Stimulated activated CD8-positive, alpha-beta memory T cell treated with anti-CD3 and anti-CD28 coated beads, Interleukin-15, amount 100 ng/mL, for 24 hours (primary cell): ENCODE results near the gene TUBAL3.
A peak's percentile ranks its signal among the peaks of the same experiment; 100 is the strongest.
"Not testable (repeated sequence)": the region's sequence is repeated elsewhere in the genome, so short reads cannot be mapped to it uniquely, and the experiment has no call there.

Experiments used
- DNase-seq: peaks from one replicate; pipeline ENCODE4 v3.0.0-alpha.2; 2020; ENCODE audit warnings: low read depth

Gene TUBAL3

GRCh38 chr10:5423771-5424170 is 19.1 kb upstream of the TUBAL3 start:
- no peak for DNase-seq

GRCh38 chr10:5419466-5420094 is 15.0 kb upstream of the TUBAL3 start:
- no peak for DNase-seq

- DNase-seq = no peak
Measured at GRCh38 chr10:5418584-5418983, 14.0 kb upstream of the TUBAL3 start.

GRCh38 chr10:5416981-5417380 is 12.4 kb upstream of the TUBAL3 start:
- no peak for DNase-seq

- no peak for DNase-seq
Measured at GRCh38 chr10:5413012-5413938, 8.6 kb upstream of the TUBAL3 start.

GRCh38 chr10:5412277-5412941 is 7.8 kb upstream of the TUBAL3 start, which contains the start of gene NET1:
TSS of gene NET1 (plus strand) at chr10:5412557. CDS start at chr10:5412693, 136 bp downstream.
- DNase-seq = peak; percentile 52

- DNase-seq = no peak
Measured at GRCh38 chr10:5411941-5412276, 7.3 kb upstream of the TUBAL3 start.

DNA sequence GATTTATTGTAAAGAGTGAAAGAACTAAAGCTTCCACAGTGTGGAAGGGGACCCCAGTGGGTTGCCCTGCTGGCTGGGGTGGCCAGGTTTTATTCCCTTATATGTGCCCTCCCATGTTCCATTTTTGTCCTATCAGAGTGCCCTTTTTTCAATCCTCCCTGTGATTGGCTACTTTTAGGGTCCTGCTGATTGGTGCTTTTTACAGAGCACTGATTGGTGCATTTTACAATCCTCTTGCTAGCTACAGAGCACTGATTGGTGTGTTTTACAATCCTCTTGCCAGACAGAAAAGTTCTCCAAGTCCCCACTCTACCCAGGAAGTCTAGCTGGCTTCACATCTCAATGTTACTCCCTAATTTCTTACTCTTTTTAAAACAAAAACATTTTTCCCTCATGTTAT is 6.2 kb upstream of the TUBAL3 start:
- not testable (repeated sequence) for DNase-seq

DNA sequence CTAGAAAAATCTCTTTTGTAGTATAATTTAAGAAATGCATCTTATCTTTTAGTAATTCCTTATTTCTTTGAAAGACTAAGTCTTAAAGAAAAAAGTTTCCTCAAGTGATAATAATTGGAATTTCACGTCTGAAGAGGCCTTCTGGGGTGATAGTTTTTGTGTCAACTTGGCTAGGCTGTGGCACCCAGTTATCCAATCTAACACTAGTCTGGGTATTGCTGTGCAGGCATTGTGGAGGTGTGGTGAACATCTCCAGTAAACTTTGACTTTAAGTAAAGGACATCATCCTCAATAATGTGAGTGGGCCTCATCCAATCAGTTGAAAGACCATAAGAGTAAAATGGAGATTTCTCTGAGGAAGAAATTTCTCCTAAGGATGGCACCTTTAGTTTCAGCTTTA is 2.3 kb upstream of the TUBAL3 start:
- no peak for DNase-seq

DNA sequence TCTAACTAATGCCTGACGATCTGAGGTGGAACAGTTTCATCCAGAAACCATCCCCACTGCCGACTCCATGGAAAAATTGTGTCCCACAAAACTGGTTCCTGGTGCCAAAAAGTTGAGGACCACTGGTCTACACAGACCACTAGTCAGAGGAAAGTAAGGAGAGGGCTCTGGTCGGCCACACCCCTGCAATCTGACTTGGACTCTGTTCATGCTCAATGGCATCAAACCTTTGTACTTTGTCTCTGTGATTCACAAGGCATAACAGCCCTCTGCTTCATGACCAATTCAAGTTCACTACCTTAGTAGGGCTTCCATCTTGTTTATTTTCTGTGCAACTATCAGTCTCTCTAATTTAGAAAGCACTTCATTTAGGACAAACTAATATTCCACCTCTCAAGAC is 1.8 kb downstream of the TUBAL3 start:
- no peak for DNase-seq

GRCh38 chr10:5400468-5401240 is 4.0 kb downstream of the TUBAL3 start:
- DNase-seq = no peak

DNA sequence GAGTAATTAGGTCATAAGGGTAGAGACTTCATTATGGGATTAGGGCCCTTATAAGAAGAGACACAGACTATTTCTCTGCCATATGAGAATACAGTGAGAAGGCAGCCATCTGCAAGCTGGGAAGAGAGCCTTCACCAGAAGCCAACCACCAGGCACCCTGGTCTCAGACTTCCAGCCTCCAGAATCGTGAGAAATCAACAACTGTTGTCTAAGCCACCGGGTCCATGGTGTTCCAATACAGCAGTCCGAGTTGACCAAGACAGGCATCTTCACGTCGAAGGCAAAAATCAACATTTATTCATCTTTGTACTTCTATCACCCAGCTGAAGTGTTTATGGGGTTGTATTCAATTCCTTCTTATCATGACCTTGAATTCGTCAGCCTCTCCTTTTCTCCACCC is 5.3 kb downstream of the TUBAL3 start:
- no peak for DNase-seq

DNA sequence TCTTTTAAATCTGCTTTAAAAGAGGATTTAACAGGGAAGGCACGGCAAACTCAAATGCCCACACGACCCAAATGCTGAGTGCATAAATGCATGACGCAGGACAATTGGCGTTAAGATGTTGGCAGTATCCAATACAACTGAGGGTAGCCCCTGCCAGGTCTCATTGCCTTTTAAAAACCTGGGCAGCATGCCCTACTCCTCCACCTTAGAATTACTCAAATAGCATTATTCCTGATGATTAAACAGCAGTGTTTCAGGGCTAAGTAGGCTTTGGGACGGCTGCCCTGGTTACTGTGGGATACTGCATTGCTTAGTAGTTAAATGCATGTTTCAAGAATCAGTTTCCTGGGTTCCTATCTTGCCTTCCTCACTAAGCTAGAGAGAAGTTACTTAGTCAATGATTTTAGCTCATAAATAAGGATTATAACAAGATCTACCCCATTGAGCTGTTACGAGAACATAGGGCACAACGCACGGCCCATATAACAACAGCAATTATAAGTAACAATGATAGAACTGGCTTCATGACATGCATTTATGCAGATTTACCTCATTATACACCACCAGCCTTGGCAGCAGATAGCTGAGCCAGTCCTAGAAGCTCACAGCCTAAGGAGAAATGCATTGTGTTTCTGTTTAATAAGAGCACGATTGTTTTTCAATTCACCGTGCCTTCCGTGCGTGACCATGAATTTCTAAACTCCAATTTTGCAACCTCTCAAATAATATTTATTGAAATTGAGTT is 7.9 kb downstream of the TUBAL3 start:
- DNase-seq = no peak

DNA sequence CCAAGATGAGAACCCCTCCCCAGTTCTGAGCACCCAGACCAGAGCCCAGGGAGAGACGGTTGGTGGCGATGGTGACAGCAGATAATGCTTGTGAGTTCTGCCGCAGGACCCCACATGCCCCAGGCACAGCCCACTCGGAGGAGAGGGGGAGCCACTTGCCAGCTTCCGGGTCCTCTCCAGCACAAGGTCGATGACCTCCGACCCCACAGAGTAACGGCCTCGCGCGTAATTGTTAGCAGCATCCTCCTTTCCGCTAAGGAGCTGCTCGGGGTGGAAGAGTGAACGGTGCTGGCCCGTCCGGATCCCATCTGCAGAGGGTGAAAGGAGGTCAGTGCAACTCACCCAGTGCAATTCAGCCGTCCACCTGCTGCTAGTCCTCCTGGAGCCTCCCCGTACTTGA is 9.5 kb downstream of the TUBAL3 start:
- no peak for DNase-seq

- DNase-seq = no peak
Measured at GRCh38 chr10:5393529-5393928, 11.1 kb downstream of the TUBAL3 start.

- DNase-seq = no peak
Measured at GRCh38 chr10:5391790-5392189, 12.8 kb downstream of the TUBAL3 start.

DNA sequence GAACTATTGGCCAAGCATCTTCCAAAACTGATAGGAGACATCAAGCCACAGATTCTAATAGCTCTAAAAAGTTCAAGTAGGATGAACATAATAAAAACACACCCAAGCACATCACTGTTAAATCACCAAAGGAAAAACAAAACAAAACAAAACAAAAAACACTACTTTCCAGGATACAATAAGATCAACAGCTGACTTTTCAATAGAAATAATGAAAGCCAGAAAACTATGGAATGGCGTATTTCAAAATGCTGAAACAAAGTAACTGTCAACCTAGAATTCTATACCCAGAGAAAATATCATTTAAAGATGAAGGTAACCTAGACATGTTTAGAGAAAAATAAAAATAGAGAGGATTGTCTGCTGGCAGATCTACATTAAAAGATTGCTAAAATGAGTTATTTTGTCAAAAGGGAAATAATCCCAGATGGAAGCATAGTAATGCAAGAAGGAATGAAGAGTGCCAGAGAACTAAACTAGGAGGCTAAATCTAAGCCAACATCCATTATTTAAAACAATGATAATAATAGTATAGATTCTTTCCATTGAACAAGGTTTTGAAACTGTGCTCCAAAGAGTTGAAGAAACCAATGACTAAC is 13.9 kb downstream of the TUBAL3 start:
- no peak for DNase-seq

- DNase-seq = no peak
Measured at GRCh38 chr10:5387169-5387568, 17.5 kb downstream of the TUBAL3 start.

DNA sequence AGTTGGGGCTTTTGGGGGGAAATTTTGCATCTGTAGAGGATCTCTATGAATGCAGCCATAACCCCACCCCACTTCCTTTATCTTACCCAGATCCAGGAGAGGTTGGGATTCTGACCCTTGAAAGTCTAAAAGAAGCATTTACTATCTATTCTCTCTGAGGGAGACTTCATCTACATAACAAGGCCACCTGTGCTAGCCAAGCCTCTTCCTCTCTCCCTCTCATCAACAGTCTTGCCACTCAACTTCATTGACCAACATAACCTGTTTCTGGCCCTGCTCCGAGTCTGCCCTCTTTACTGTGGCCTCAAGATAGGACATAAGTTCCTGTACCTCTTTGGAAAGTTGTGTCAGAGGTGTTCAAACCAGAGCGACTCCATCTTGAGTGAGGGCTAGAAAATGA is 19.4 kb downstream of the TUBAL3 start:
- no peak for DNase-seq

- DNase-seq = no peak
Measured at GRCh38 chr10:5381187-5381586, 23.4 kb downstream of the TUBAL3 start.

DNA sequence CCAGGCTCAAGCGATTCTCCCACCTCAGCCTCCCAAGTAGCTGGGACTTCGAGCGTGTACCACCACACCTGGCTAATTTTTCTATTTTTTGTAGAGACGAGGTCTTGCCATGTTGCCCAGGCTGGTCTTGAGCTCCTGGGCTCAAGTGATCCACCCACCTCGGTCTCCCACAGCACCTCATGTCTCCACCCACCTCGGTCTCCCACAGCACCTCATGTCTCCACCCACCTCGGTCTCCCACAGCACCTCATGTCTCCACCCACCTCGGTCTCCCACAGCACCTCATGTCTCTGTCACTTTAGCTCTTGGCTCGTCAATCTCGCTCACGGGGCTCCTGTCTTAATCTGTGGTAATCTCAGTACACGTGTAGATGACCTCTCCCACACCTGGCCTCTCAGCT is 24.2 kb downstream of the TUBAL3 start:
- not testable (repeated sequence) for DNase-seq
